Measurements from ENCODE around the gene TTC28. TPM values are rescaled to one million over a fixed set of nuclear protein-coding genes. Genes with fewer than 3 reads are reported as not detected.

TTC28 gene
- total and polyA plus RNA-seq, 2 donors (not counting 3 experiments of a cell fraction or from before 2014, with no cell fraction given), result 16.5 to 51.1 TPM

- intact Hi-C loops (cut with micrococcal nuclease), result no loop called here
- ChIA-PET POLR2A (no interaction called here), CTCF (interaction anchor here (1.0 to 1.2 kb wide), 3 partner anchors 9 to 344 kb away, joined by 3 read pairs; no protein-coding TSS in a partner anchor)
- Histone ChIP-seq H3K4me1 (ENCODE audit: control insufficient read depth, extremely low read depth, insufficient read depth, low read length) (no peaks in the 10 kb centered on the region), H3K36me3 (ENCODE audit: control insufficient read depth in 2 of 2, extremely low read depth in 1 of 2, insufficient read depth in 2 of 2, low read length in 2 of 2) (no peaks in the 10 kb centered on the region), H3K4me2 (ENCODE audit: insufficient read depth, low read length) (no peak overlapping the region), H2AFZ (ENCODE audit: low read depth, low read length) (no peak overlapping the region), H4K20me1 (replicated peaks; ENCODE audit: control insufficient read depth, extremely low read depth, insufficient read depth, low read length) (no peaks in the 10 kb centered on the region), H3K9me1 (replicated peaks; ENCODE audit: control insufficient read depth, extremely low read depth, insufficient read depth, low read length) (no peaks in the 10 kb centered on the region), H3K9me3 (replicated peaks; ENCODE audit: control insufficient read depth, insufficient read depth, low read length) (no peaks in the 10 kb centered on the region), H3K9ac (replicated peaks; ENCODE audit: extremely low read depth, insufficient read depth, low read length) (no peak overlapping the region), H3K27ac (ENCODE audit: insufficient read depth, low read depth, low read length) (no peak overlapping the region), H3K4me3 (replicated peaks in 1 of 3; ENCODE audit: insufficient read depth in 1 of 3, low read depth in 1 of 3, low read length in 3 of 3) (no peak overlapping the region), H3K27me3 (ENCODE audit: control insufficient read depth in 2 of 2, insufficient read depth in 2 of 2, low read length in 2 of 2) (no peaks in the 10 kb centered on the region), H3K79me2 (ENCODE audit: control insufficient read depth, insufficient read depth, low read length) (no peaks in the 10 kb centered on the region)
- no peak for FAIRE-seq
- BruUV-seq (replicated peaks), result no TSS peak
- no peak for DNase-seq (ENCODE audit: low read depth, low spot score)
- dilution Hi-C loops (cut with MboI; ENCODE audit: extremely low pct_ligation_motif_present, low sequenced_read_pairs), result no loop called here
- no peak for TF ChIP-seq CTCF (IDR thresholded peaks at IDR 0.05; ENCODE audit: extremely low read depth in 1 of 2, insufficient read depth in 1 of 2, low read depth in 1 of 2, low read length in 2 of 2)
Observed at GRCh38 chr22:28249402-28249801, 430.2 kb downstream of the TTC28 start.

GRCh38 chr22:28247667-28248363, 431.8 kb downstream of the TTC28 start:
- Histone ChIP-seq H3K36me3 (ENCODE audit: control insufficient read depth in 2 of 2, extremely low read depth in 1 of 2, insufficient read depth in 2 of 2, low read length in 2 of 2) (no peaks in the 10 kb centered on the region), H3K4me3 (replicated peaks in 1 of 3; ENCODE audit: insufficient read depth in 1 of 3, low read depth in 1 of 3, low read length in 3 of 3) (no peak overlapping the region), H3K27me3 (ENCODE audit: control insufficient read depth in 2 of 2, insufficient read depth in 2 of 2, low read length in 2 of 2) (no peaks in the 10 kb centered on the region), H3K4me1 (ENCODE audit: control insufficient read depth, extremely low read depth, insufficient read depth, low read length) (no peaks in the 10 kb centered on the region), H3K27ac (ENCODE audit: insufficient read depth, low read depth, low read length) (no peak overlapping the region), H3K4me2 (ENCODE audit: insufficient read depth, low read length) (no peak overlapping the region), H3K9ac (replicated peaks; ENCODE audit: extremely low read depth, insufficient read depth, low read length) (no peak overlapping the region), H3K9me1 (replicated peaks; ENCODE audit: control insufficient read depth, extremely low read depth, insufficient read depth, low read length) (no peaks in the 10 kb centered on the region), H4K20me1 (replicated peaks; ENCODE audit: control insufficient read depth, extremely low read depth, insufficient read depth, low read length) (peaks cover 5% of the 10 kb centered on the region), H3K9me3 (replicated peaks; ENCODE audit: control insufficient read depth, insufficient read depth, low read length) (no peaks in the 10 kb centered on the region), H2AFZ (ENCODE audit: low read depth, low read length) (no peak overlapping the region), H3K79me2 (ENCODE audit: control insufficient read depth, insufficient read depth, low read length) (no peaks in the 10 kb centered on the region)
- intact Hi-C loops (cut with micrococcal nuclease) (no loop called here), dilution Hi-C loops (cut with MboI; ENCODE audit: extremely low pct_ligation_motif_present, low sequenced_read_pairs) (no loop called here)
- TF ChIP-seq JUN (IDR thresholded peaks at IDR 0.05; ENCODE audit: borderline replicate concordance, insufficient read depth, insufficient read length, low read depth) (no peak), CTCF (IDR thresholded peaks at IDR 0.05; ENCODE audit: extremely low read depth in 1 of 2, insufficient read depth in 1 of 2, low read depth in 1 of 2, low read length in 2 of 2) (no peak), MYC (IDR thresholded peaks at IDR 0.05; ENCODE audit: low read depth, low read length) (no peak), GATA2 (IDR thresholded peaks at IDR 0.05; ENCODE audit: insufficient read depth, insufficient read length, low read depth, low read length) (no peak), EZH2 (IDR thresholded peaks at IDR 0.05; ENCODE audit: borderline replicate concordance, low read depth, low read length, severe bottlenecking) (no peak), FOS (IDR thresholded peaks at IDR 0.05; ENCODE audit: borderline replicate concordance, insufficient read depth, low read length) (no peak), POLR2AphosphoS5 (IDR thresholded peaks at IDR 0.05; ENCODE audit: insufficient read depth, low read depth, low read length) (no peak), POLR2A (IDR thresholded peaks at IDR 0.05; ENCODE audit: low read depth, low read length) (no peak)
- TF ChIP-seq, protein P1, sequence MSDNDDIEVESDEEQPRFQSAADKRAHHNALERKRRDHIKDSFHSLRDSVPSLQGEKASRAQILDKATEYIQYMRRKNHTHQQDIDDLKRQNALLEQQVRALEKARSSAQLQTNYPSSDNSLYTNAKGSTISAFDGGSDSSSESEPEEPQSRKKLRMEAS (IDR thresholded peaks at IDR 0.05; ENCODE audit: insufficient read depth, insufficient read length), result no peak
- no peak for DNase-seq (ENCODE audit: low read depth, low spot score)
- CTCF ChIA-PET, result no interaction called here
- BruUV-seq (replicated peaks), result no TSS peak
- FAIRE-seq, result no peak
- POLR2A ChIA-PET, result no interaction called here

Data from endothelial cell of umbilical vein (primary cell).